Measurements from ENCODE around the gene CALR3. TPM values are rescaled to one million over a fixed set of nuclear protein-coding genes. Genes with fewer than 3 reads are reported as not detected.

The CALR3 gene
- total RNA-seq, 1 experiment from 2014 or later, result not detected

DNA sequence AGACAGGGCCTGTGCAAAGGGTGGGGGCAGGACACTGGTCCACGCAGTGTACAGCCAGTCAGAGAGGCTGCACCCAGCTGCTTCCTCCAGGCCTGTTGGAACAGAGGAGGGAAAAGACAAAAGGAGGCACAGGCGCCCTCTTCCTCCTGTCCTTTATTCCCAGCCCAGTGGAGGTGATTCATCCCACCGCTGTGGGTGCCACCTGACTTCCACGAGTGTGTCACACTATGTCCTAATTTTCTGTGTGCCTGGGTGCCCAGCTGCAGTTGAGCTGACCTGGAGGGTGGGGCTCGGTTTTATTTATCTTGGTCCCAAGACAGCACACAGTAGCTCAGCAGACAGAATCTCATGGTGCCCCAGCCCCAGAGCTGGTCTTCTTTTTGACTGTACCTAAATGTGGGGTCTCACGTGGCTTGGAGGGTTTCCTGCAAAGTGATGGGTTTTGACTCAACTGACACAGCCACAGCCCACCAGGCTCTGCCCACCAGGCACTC is 33.2 kb downstream of the CALR3 start:
- Histone ChIP-seq H3K36me3 (ENCODE audit: control insufficient read depth, insufficient read depth, low read length) (no peaks in the 10 kb centered on the region), H3K9me3 (ENCODE audit: control insufficient read depth, insufficient read depth, low read depth, low read length) (no peaks in the 10 kb centered on the region), H3K27ac (ENCODE audit: low read length) (no peak overlapping the region), H3K4me1 (ENCODE audit: control insufficient read depth, insufficient read depth, low read length) (peaks cover 24% of the 10 kb centered on the region), H3K27me3 (ENCODE audit: control insufficient read depth, insufficient read depth, low read length) (no peaks in the 10 kb centered on the region), H3K4me3 (ENCODE audit: low read depth in 2 of 2, low read length in 2 of 2) (no peak overlapping the region)
- no TSS peak for BruUV-seq (replicated peaks)
- DNase-seq (ENCODE audit: low read depth, low spot score) (peak; percentile 17), ATAC-seq (peak; percentile 39; the same call in 1 of the 2 replicates)
- ChIA-PET POLR2A (interaction anchor here (0.6 kb wide), 1 partner anchor 46 kb away, joined by 3 read pairs; no protein-coding TSS in a partner anchor), CTCF (no interaction called here)
- TF ChIP-seq POLR2AphosphoS5 (IDR thresholded peaks at IDR 0.05; ENCODE audit: low read depth, low read length) (no peak), SIN3A (IDR thresholded peaks at IDR 0.05; ENCODE audit: borderline replicate concordance, insufficient read depth, low read depth, low read length) (no peak)
- intact Hi-C loops (cut with micrococcal nuclease; ENCODE audit: unreplicated experiment) (no loop called here), in situ Hi-C loops (cut with HindIII; ENCODE audit: low pct_unique_long_range_greater_than_20kb, low sequenced_read_pairs) (no loop called here)

- ATAC-seq, result no peak
- in situ Hi-C loops (cut with HindIII; ENCODE audit: low pct_unique_long_range_greater_than_20kb, low sequenced_read_pairs) (no loop called here), intact Hi-C loops (cut with micrococcal nuclease; ENCODE audit: unreplicated experiment) (no loop called here)
- POLR2A ChIA-PET, result no interaction called here
- Histone ChIP-seq H3K27ac (ENCODE audit: low read length) (no peak overlapping the region), H3K36me3 (ENCODE audit: control insufficient read depth, insufficient read depth, low read length) (no peaks in the 10 kb centered on the region), H3K4me1 (ENCODE audit: control insufficient read depth, insufficient read depth, low read length) (peaks cover 35% of the 10 kb centered on the region), H3K27me3 (ENCODE audit: control insufficient read depth, insufficient read depth, low read length) (no peaks in the 10 kb centered on the region), H3K9me3 (ENCODE audit: control insufficient read depth, insufficient read depth, low read depth, low read length) (no peaks in the 10 kb centered on the region), H3K4me3 (ENCODE audit: low read depth in 2 of 2, low read length in 2 of 2) (no peak overlapping the region)
- no peak for TF ChIP-seq CTCF (IDR thresholded peaks at IDR 0.05)
- TF ChIP-seq POLR2AphosphoS5 (IDR thresholded peaks at IDR 0.05; ENCODE audit: low read depth, low read length), result no peak
- TF ChIP-seq SIN3A (IDR thresholded peaks at IDR 0.05; ENCODE audit: borderline replicate concordance, insufficient read depth, low read depth, low read length), result no peak
- no peak for TF ChIP-seq REST (IDR thresholded peaks at IDR 0.05; ENCODE audit: insufficient read depth in 1 of 2, low read depth in 2 of 2, low read length in 1 of 2)
- CTCF ChIA-PET, result no interaction called here
- DNase-seq (ENCODE audit: low read depth, low spot score), result no peak
- BruUV-seq (replicated peaks), result no TSS peak
Measured at GRCh38 chr19:16461630-16462051, 34.3 kb downstream of the CALR3 start.

GRCh38 chr19:16460454-16460853 is 35.5 kb downstream of the CALR3 start:
- Histone ChIP-seq H3K36me3 (ENCODE audit: control insufficient read depth, insufficient read depth, low read length) (no peaks in the 10 kb centered on the region), H3K27me3 (ENCODE audit: control insufficient read depth, insufficient read depth, low read length) (no peaks in the 10 kb centered on the region), H3K9me3 (ENCODE audit: control insufficient read depth, insufficient read depth, low read depth, low read length) (no peaks in the 10 kb centered on the region), H3K27ac (ENCODE audit: low read length) (no peak overlapping the region), H3K4me1 (ENCODE audit: control insufficient read depth, insufficient read depth, low read length) (peaks cover 37% of the 10 kb centered on the region), H3K4me3 (ENCODE audit: low read depth in 2 of 2, low read length in 2 of 2) (no peak overlapping the region)
- no TSS peak for BruUV-seq (replicated peaks)
- ChIA-PET CTCF (no interaction called here), POLR2A (no interaction called here)
- ATAC-seq (no peak), DNase-seq (ENCODE audit: low read depth, low spot score) (no peak)
- in situ Hi-C loops (cut with HindIII; ENCODE audit: low pct_unique_long_range_greater_than_20kb, low sequenced_read_pairs) (no loop called here), intact Hi-C loops (cut with micrococcal nuclease; ENCODE audit: unreplicated experiment) (no loop called here)
- no peak for TF ChIP-seq REST (IDR thresholded peaks at IDR 0.05; ENCODE audit: insufficient read depth in 1 of 2, low read depth in 2 of 2, low read length in 1 of 2)
- TF ChIP-seq SIN3A (IDR thresholded peaks at IDR 0.05; ENCODE audit: borderline replicate concordance, insufficient read depth, low read depth, low read length), result no peak
- TF ChIP-seq TCF7L2 (IDR thresholded peaks at IDR 0.05; ENCODE audit: low read depth, low read length), result no peak
- TF ChIP-seq CTCF (IDR thresholded peaks at IDR 0.05), result no peak
- no peak for TF ChIP-seq POLR2AphosphoS5 (IDR thresholded peaks at IDR 0.05; ENCODE audit: low read depth, low read length)

All from Panc1 (cell line).